Skeletal muscle satellite cell (primary cell): ENCODE data around the gene KPTN.

ENCODE experiments used
- H3K27me3 ChIP-seq: 2 replicates; pipeline ENCODE4 v1.7.0; 2013; ENCODE audit warnings: low read length; ENCODE audit not compliant: control insufficient read depth, insufficient read depth
- H3K36me3 ChIP-seq: 2 replicates; pipeline ENCODE4 v1.7.0; 2013; ENCODE audit warnings: mild to moderate bottlenecking, control low read depth, low read length; ENCODE audit not compliant: insufficient read depth
- H3K4me1 ChIP-seq: 2 replicates; pipeline ENCODE4 v1.7.0; 2013; ENCODE audit warnings: low read length; ENCODE audit not compliant: control insufficient read depth, insufficient read depth
- H3K4me2 ChIP-seq: 2 replicates; pipeline ENCODE4 v1.7.0; 2013; ENCODE audit warnings: mild to moderate bottlenecking, low read length
- H3K4me3 ChIP-seq: 2 replicates; pipeline ENCODE4 v1.7.0; 2013; ENCODE audit warnings: low read length
- H3K9ac ChIP-seq: 2 replicates; pipeline ENCODE4 v1.7.0; 2013; ENCODE audit warnings: mild to moderate bottlenecking, low read depth, low read length, moderate library complexity
- H3K9me3 ChIP-seq: replicated peaks from 2 replicates; pipeline ENCODE4 v1.7.0; 2013; ENCODE audit warnings: mild to moderate bottlenecking, control low read depth, low read length

KPTN gene

GRCh38 chr19:47438793-47439220, 45.2 kb downstream of the KPTN start:
- peaks cover 33% of the 10 kb centered on the region for H3K27me3 ChIP-seq
- H3K9me3 ChIP-seq, result no peaks in the 10 kb centered on the region
- no peak overlapping the region for H3K4me2 ChIP-seq
- H3K9ac ChIP-seq, result no peak overlapping the region
- no peaks in the 10 kb centered on the region for H3K4me1 ChIP-seq
- no peaks in the 10 kb centered on the region for H3K36me3 ChIP-seq
- H3K4me3 ChIP-seq, result no peak overlapping the region

- no peak overlapping the region for H3K4me3 ChIP-seq
- no peak overlapping the region for H3K4me2 ChIP-seq
- H3K9me3 ChIP-seq, result no peaks in the 10 kb centered on the region
- no peaks in the 10 kb centered on the region for H3K36me3 ChIP-seq
- no peak overlapping the region for H3K9ac ChIP-seq
- peaks cover 23% of the 10 kb centered on the region for H3K27me3 ChIP-seq
- H3K4me1 ChIP-seq, result no peaks in the 10 kb centered on the region
These were observed 46.5 kb downstream of the KPTN start for GRCh38 chr19:47437500-47437899.

- no peaks in the 10 kb centered on the region for H3K9me3 ChIP-seq
- no peaks in the 10 kb centered on the region for H3K4me1 ChIP-seq
- H3K36me3 ChIP-seq, result no peaks in the 10 kb centered on the region
- no peak overlapping the region for H3K9ac ChIP-seq
- H3K27me3 ChIP-seq, result peaks cover 17% of the 10 kb centered on the region
- H3K4me2 ChIP-seq, result no peak overlapping the region
- H3K4me3 ChIP-seq, result no peak overlapping the region
These were observed 47.2 kb downstream of the KPTN start for GRCh38 chr19:47436712-47437401.

- no peaks in the 10 kb centered on the region for H3K9me3 ChIP-seq
- peaks cover 12% of the 10 kb centered on the region for H3K27me3 ChIP-seq
- no peak overlapping the region for H3K4me3 ChIP-seq
- H3K4me2 ChIP-seq, result no peak overlapping the region
- H3K4me1 ChIP-seq, result no peaks in the 10 kb centered on the region
- H3K36me3 ChIP-seq, result no peaks in the 10 kb centered on the region
- no peak overlapping the region for H3K9ac ChIP-seq
These were observed 48.1 kb downstream of the KPTN start for GRCh38 chr19:47435883-47436417.

GRCh38 chr19:47435196-47435595, 48.8 kb downstream of the KPTN start:
- no peak overlapping the region for H3K4me3 ChIP-seq
- no peaks in the 10 kb centered on the region for H3K36me3 ChIP-seq
- H3K4me2 ChIP-seq, result no peak overlapping the region
- no peak overlapping the region for H3K9ac ChIP-seq
- peaks cover 4% of the 10 kb centered on the region for H3K4me1 ChIP-seq
- peaks cover 14% of the 10 kb centered on the region for H3K27me3 ChIP-seq
- H3K9me3 ChIP-seq, result no peaks in the 10 kb centered on the region

- Histone ChIP-seq H3K9ac (no peak overlapping the region), H3K4me1 (peaks cover 6% of the 10 kb centered on the region), H3K9me3 (no peaks in the 10 kb centered on the region), H3K4me3 (no peak overlapping the region), H3K36me3 (no peaks in the 10 kb centered on the region), H3K4me2 (no peak overlapping the region), H3K27me3 (peaks cover 14% of the 10 kb centered on the region)
These were observed 49.9 kb downstream of the KPTN start for GRCh38 chr19:47434088-47434487.

- peaks cover 14% of the 10 kb centered on the region for H3K27me3 ChIP-seq
- no peaks in the 10 kb centered on the region for H3K36me3 ChIP-seq
- no peak overlapping the region for H3K4me2 ChIP-seq
- no peaks in the 10 kb centered on the region for H3K9me3 ChIP-seq
- no peak overlapping the region for H3K4me3 ChIP-seq
- no peak overlapping the region for H3K9ac ChIP-seq
- peaks cover 15% of the 10 kb centered on the region for H3K4me1 ChIP-seq
These were observed 50.9 kb downstream of the KPTN start for GRCh38 chr19:47433121-47433520.

- H3K36me3 ChIP-seq, result no peaks in the 10 kb centered on the region
- no peak overlapping the region for H3K9ac ChIP-seq
- no peak overlapping the region for H3K4me2 ChIP-seq
- H3K9me3 ChIP-seq, result no peaks in the 10 kb centered on the region
- H3K4me3 ChIP-seq, result no peak overlapping the region
- peaks cover 13% of the 10 kb centered on the region for H3K27me3 ChIP-seq
- H3K4me1 ChIP-seq, result peaks cover 21% of the 10 kb centered on the region
These were observed 51.5 kb downstream of the KPTN start for GRCh38 chr19:47432499-47432898.

- H3K4me1 ChIP-seq, result peaks cover 23% of the 10 kb centered on the region
- H3K9me3 ChIP-seq, result no peaks in the 10 kb centered on the region
- no peak overlapping the region for H3K9ac ChIP-seq
- no peak overlapping the region for H3K4me2 ChIP-seq
- no peaks in the 10 kb centered on the region for H3K36me3 ChIP-seq
- peaks cover 9% of the 10 kb centered on the region for H3K27me3 ChIP-seq
- no peak overlapping the region for H3K4me3 ChIP-seq
These were observed 51.9 kb downstream of the KPTN start for GRCh38 chr19:47432091-47432490.

GRCh38 chr19:47430041-47430802, 53.8 kb downstream of the KPTN start:
- Histone ChIP-seq H3K27me3 (peaks cover 9% of the 10 kb centered on the region), H3K9ac (peak overlapping the region; percentile 24), H3K9me3 (no peaks in the 10 kb centered on the region), H3K4me2 (peak overlapping the region; percentile 78), H3K4me3 (peak overlapping the region; percentile 48), H3K4me1 (peaks cover 23% of the 10 kb centered on the region), H3K36me3 (no peaks in the 10 kb centered on the region)

GRCh38 chr19:47429140-47429793, 54.8 kb downstream of the KPTN start:
- no peak overlapping the region for H3K4me2 ChIP-seq
- H3K4me1 ChIP-seq, result peaks cover 23% of the 10 kb centered on the region
- H3K4me3 ChIP-seq, result no peak overlapping the region
- peaks cover 13% of the 10 kb centered on the region for H3K27me3 ChIP-seq
- H3K9me3 ChIP-seq, result no peaks in the 10 kb centered on the region
- H3K36me3 ChIP-seq, result no peaks in the 10 kb centered on the region
- no peak overlapping the region for H3K9ac ChIP-seq
